Measurements from ENCODE around the gene ITGB8. TPM values are rescaled to one million over a fixed set of nuclear protein-coding genes. Genes with fewer than 3 reads are reported as not detected.
A peak's percentile ranks its signal among the peaks of the same experiment; 100 is the strongest.

The ITGB8 gene
- total RNA-seq (ENCODE audit: unreplicated experiment): 0.69 TPM
- long read RNA-seq: 0 reads

DNA sequence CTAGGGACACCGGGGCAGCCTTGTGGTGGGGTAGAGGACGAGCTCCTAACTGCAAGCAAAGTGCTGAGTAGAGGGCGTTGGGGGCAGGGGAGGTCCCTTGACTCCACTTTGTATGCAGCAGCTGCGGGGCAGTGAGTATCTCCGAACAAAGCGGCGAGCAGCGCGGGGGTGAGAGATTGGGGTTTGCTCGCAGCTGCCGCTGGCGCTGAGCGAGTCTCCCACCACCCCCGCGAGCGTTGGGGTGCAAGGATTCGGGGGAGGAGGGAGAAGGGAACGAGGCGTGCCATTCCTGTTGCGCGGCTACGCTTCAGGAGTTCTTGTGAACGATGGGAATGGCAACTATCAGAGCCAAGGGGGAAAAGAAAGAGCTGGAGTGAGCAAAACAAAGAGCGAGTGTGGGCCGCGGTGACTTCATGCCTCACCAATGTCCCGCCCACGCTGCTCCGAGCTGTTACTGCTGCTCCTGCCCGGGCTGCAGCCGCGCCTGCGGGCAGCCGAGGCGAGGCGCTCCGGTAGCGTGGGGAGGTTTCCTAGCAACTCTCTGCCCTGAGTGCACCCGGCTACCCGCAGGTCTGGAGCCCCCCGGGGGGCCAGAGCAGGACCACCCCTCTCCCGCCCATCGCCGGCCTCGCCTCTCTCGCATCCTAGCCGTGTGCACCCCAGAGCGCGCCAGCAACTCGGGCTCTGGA, at the start of gene ITGB8:
Gene ITGB8 (plus strand): TSS at position 662 of the 689 bp plus-strand sequence. CDS start 907 bp downstream, outside the sequence.
- H3K36me3 Mint-ChIP-seq (ENCODE audit: low read depth, unreplicated experiment): no peaks in the 10 kb centered on the region
- H3K9me3 Mint-ChIP-seq (ENCODE audit: unreplicated experiment): no peaks in the 10 kb centered on the region
- peaks cover 12% of the 10 kb centered on the region for H3K4me1 Mint-ChIP-seq (ENCODE audit: unreplicated experiment)
- H3K27ac Mint-ChIP-seq (ENCODE audit: unreplicated experiment): peak within 1 kb of the TSS; percentile 91
- no peak for TF ChIP-seq CTCF (IDR thresholded peaks at IDR 0.05; ENCODE audit: unreplicated experiment)
- H3K4me3 Mint-ChIP-seq (ENCODE audit: unreplicated experiment): peak within 1 kb of the TSS; percentile 95
- peak; percentile 65 for DNase-seq (ENCODE audit: low spot score)
- peaks cover 17% of the 10 kb centered on the region for H3K27me3 Mint-ChIP-seq (ENCODE audit: unreplicated experiment)

DNA sequence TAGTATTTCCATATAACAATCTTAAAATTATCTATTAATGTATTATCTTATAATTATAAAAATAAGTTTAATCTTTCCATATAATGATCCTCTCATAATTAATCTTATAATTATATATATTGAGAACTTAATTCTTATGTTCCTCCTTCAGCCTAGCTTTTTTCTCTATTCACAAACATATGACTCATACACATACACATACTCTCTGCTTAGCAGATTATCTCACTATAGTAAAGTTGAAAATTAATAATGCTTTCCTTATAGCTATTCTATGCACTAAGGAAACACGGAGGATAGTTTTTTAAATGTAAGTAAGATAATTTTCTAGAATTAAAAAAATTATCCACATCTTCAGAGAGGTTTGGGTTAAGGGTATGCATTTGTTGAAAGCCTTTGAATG, 47.7 kb upstream of the ITGB8 start:
- TF ChIP-seq CTCF (IDR thresholded peaks at IDR 0.05; ENCODE audit: unreplicated experiment): no peak
- Mint-ChIP-seq H3K36me3 (ENCODE audit: low read depth, unreplicated experiment) (no peaks in the 10 kb centered on the region), H3K27ac (ENCODE audit: unreplicated experiment) (no peak overlapping the region), H3K9me3 (ENCODE audit: unreplicated experiment) (no peaks in the 10 kb centered on the region), H3K4me1 (ENCODE audit: unreplicated experiment) (no peaks in the 10 kb centered on the region), H3K27me3 (ENCODE audit: unreplicated experiment) (no peaks in the 10 kb centered on the region), H3K4me3 (ENCODE audit: unreplicated experiment) (no peak overlapping the region)
- DNase-seq (ENCODE audit: low spot score): no peak

GRCh38 chr7:20283385-20283784, 47.3 kb upstream of the ITGB8 start:
- Mint-ChIP-seq H3K4me1 (ENCODE audit: unreplicated experiment) (no peaks in the 10 kb centered on the region), H3K27ac (ENCODE audit: unreplicated experiment) (no peak overlapping the region), H3K27me3 (ENCODE audit: unreplicated experiment) (no peaks in the 10 kb centered on the region), H3K36me3 (ENCODE audit: low read depth, unreplicated experiment) (no peaks in the 10 kb centered on the region), H3K4me3 (ENCODE audit: unreplicated experiment) (no peak overlapping the region), H3K9me3 (ENCODE audit: unreplicated experiment) (no peaks in the 10 kb centered on the region)
- no peak for TF ChIP-seq CTCF (IDR thresholded peaks at IDR 0.05; ENCODE audit: unreplicated experiment)
- DNase-seq (ENCODE audit: low spot score): no peak

GRCh38 chr7:20284003-20284770, 46.5 kb upstream of the ITGB8 start:
- H3K36me3 Mint-ChIP-seq (ENCODE audit: low read depth, unreplicated experiment): no peaks in the 10 kb centered on the region
- no peaks in the 10 kb centered on the region for H3K27me3 Mint-ChIP-seq (ENCODE audit: unreplicated experiment)
- H3K9me3 Mint-ChIP-seq (ENCODE audit: unreplicated experiment): no peaks in the 10 kb centered on the region
- no peak for TF ChIP-seq CTCF (IDR thresholded peaks at IDR 0.05; ENCODE audit: unreplicated experiment)
- no peak overlapping the region for H3K4me3 Mint-ChIP-seq (ENCODE audit: unreplicated experiment)
- DNase-seq (ENCODE audit: low spot score): no peak
- no peaks in the 10 kb centered on the region for H3K4me1 Mint-ChIP-seq (ENCODE audit: unreplicated experiment)
- H3K27ac Mint-ChIP-seq (ENCODE audit: unreplicated experiment): no peak overlapping the region

DNA sequence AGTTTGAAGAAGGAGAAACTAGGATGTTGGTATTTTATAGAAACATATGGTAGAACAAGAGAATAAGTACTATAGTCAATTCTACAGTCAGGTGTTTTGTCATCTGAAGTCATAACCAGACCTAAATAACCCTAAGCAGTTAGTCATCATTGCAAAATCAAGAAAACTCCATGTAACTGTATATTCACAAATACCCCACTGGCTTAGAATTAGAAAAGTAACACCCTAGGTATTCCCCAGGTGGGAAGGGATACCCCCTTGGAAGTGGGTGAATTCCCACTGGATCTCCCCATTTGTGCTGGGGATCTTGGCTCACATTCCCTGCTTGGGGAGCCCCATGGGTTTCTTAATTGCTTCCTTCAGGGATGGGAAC, 45.9 kb upstream of the ITGB8 start:
- no peaks in the 10 kb centered on the region for H3K4me1 Mint-ChIP-seq (ENCODE audit: unreplicated experiment)
- TF ChIP-seq CTCF (IDR thresholded peaks at IDR 0.05; ENCODE audit: unreplicated experiment): no peak
- H3K4me3 Mint-ChIP-seq (ENCODE audit: unreplicated experiment): no peak overlapping the region
- no peaks in the 10 kb centered on the region for H3K9me3 Mint-ChIP-seq (ENCODE audit: unreplicated experiment)
- no peaks in the 10 kb centered on the region for H3K36me3 Mint-ChIP-seq (ENCODE audit: low read depth, unreplicated experiment)
- H3K27ac Mint-ChIP-seq (ENCODE audit: unreplicated experiment): no peak overlapping the region
- DNase-seq (ENCODE audit: low spot score): no peak
- no peaks in the 10 kb centered on the region for H3K27me3 Mint-ChIP-seq (ENCODE audit: unreplicated experiment)
